PC-9 (cell line): ENCODE measurements around the gene POLR1D.

ENCODE experiments used
- CTCF ChIP-seq: fragments of 200-600 bp; sonication (generic); conservative IDR thresholded peaks from 2 replicates; pipeline ENCODE4 v1.6.1; 2017; ENCODE audit warnings: mixed run types, antibody characterized with exemption, mild to moderate bottlenecking, moderate library complexity
- EZH2 ChIP-seq: fragments of 200-600 bp; sonication (generic); IDR thresholded peaks from 2 replicates; pipeline ENCODE4 v1.8.0; 2017; ENCODE audit warnings: antibody characterized with exemption, low read depth

GRCh38 chr13:27672025-27672424 lies 50.3 kb downstream of the POLR1D start:
- TF ChIP-seq CTCF, result no peak
- no peak for TF ChIP-seq EZH2
